Osteocyte (in vitro differentiated cells): ENCODE data around the gene KRTAP17-1. TPM values are rescaled to one million over a fixed set of nuclear protein-coding genes. Genes with fewer than 3 reads are reported as not detected.
A peak's percentile ranks its signal among the peaks of the same experiment; 100 is the strongest.

Experiments
- DNase-seq: peaks from one replicate; pipeline ENCODE4 v3.0.0; 2021; ENCODE audit warnings: mixed read lengths; ENCODE audit not compliant: unreplicated experiment; ENCODE audit errors: extremely low spot score
- H3K27ac Mint-ChIP-seq: one replicate; pipeline ENCODE4 v1.8.0; 2021; ENCODE audit warnings: mild to moderate bottlenecking, mixed read lengths; ENCODE audit not compliant: unreplicated experiment
- H3K27me3 Mint-ChIP-seq: one replicate; pipeline ENCODE4 v1.8.0; 2021; ENCODE audit warnings: mixed read lengths; ENCODE audit not compliant: unreplicated experiment
- H3K36me3 Mint-ChIP-seq: one replicate; pipeline ENCODE4 v1.8.0; 2021; ENCODE audit warnings: mixed read lengths; ENCODE audit not compliant: unreplicated experiment
- H3K4me1 Mint-ChIP-seq: one replicate; pipeline ENCODE4 v1.8.0; 2021; ENCODE audit warnings: mixed read lengths; ENCODE audit not compliant: unreplicated experiment
- H3K4me3 Mint-ChIP-seq: one replicate; pipeline ENCODE4 v1.8.0; 2021; ENCODE audit warnings: mild to moderate bottlenecking, moderate library complexity, mixed read lengths; ENCODE audit not compliant: unreplicated experiment
- H3K9me3 Mint-ChIP-seq: one replicate; pipeline ENCODE4 v1.8.0; 2021; ENCODE audit warnings: mixed read lengths; ENCODE audit not compliant: unreplicated experiment
- total RNA-seq: library from RNA; stranded (reverse); gene quantifications from 2 replicates; pipeline ENCODE4 v1.2.1, GENCODE V29; 2021
- TF ChIP-seq, protein P1 (sequence below): fragments of 200-600 bp; sonication (generic); IDR thresholded peaks from 2 replicates; pipeline ENCODE4 v1.5.0; 2021; ENCODE audit warnings: antibody characterized with exemption, mild to moderate bottlenecking, moderate library complexity

Gene KRTAP17-1
- total RNA-seq, 1 donor from 2014 or later: not detected

DNA sequence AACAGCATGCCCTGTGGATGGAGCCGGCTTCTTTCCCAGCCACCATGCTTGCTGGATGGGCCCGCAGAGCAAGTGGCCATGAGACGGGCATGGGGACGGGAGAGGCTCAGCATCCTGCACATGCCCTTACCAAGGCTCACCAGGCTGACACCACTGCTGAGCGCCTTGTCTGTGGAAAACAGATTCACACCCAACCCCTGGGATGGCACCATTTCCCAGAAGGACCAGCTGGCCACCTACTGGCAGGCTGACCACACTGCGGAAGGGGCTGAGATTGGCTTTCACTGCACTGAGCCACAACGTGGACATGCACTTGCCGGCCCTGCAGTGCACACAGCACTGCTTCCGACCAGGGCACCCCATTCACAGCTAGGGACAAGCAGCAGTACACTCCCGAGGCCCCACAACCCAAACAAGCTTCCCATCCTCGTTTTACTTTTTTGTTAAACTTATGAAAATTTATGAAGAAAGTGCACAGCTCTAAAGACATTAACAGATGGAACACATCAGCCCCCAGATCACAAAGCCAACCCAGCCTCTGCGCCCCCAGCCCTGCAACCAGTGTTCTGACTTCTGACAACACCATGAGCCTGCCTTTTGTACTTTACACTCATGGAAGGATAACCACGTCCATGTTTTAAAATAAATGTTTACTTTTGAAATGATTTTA lies 13.9 kb upstream of the KRTAP17-1 start:
- DNase-seq: no peak
- TF ChIP-seq, protein P1, sequence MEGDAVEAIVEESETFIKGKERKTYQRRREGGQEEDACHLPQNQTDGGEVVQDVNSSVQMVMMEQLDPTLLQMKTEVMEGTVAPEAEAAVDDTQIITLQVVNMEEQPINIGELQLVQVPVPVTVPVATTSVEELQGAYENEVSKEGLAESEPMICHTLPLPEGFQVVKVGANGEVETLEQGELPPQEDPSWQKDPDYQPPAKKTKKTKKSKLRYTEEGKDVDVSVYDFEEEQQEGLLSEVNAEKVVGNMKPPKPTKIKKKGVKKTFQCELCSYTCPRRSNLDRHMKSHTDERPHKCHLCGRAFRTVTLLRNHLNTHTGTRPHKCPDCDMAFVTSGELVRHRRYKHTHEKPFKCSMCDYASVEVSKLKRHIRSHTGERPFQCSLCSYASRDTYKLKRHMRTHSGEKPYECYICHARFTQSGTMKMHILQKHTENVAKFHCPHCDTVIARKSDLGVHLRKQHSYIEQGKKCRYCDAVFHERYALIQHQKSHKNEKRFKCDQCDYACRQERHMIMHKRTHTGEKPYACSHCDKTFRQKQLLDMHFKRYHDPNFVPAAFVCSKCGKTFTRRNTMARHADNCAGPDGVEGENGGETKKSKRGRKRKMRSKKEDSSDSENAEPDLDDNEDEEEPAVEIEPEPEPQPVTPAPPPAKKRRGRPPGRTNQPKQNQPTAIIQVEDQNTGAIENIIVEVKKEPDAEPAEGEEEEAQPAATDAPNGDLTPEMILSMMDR: peak; percentile 79
- Mint-ChIP-seq H3K4me3 (no peak overlapping the region), H3K27ac (no peak overlapping the region), H3K4me1 (peaks cover 3% of the 10 kb centered on the region), H3K9me3 (no peaks in the 10 kb centered on the region), H3K27me3 (no peaks in the 10 kb centered on the region), H3K36me3 (no peaks in the 10 kb centered on the region)

DNA sequence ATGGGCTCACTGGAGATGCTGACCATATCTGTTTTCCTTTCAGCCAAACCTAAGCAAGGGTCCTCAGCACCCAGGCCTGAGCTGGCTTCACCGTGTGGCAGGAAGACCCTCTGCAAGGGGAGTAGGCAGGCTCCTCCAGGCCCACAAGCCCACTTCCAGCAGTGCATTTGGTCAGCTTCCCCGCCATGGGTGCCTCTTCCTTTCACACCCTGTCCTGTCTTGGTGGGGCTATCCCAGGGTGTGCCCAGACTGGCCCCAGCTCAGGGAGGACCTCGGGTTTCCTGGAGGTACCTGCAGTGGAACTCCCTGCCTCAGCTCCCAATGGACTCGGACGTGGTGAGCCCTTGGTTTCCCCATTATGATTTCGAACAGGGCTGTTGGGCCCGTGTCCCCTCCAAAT lies 12.7 kb upstream of the KRTAP17-1 start:
- DNase-seq: no peak
- TF ChIP-seq, protein P1: no peak
- no peaks in the 10 kb centered on the region for H3K36me3 Mint-ChIP-seq
- no peak overlapping the region for H3K27ac Mint-ChIP-seq
- H3K9me3 Mint-ChIP-seq: no peaks in the 10 kb centered on the region
- peaks cover 3% of the 10 kb centered on the region for H3K4me1 Mint-ChIP-seq
- H3K4me3 Mint-ChIP-seq: no peak overlapping the region
- no peaks in the 10 kb centered on the region for H3K27me3 Mint-ChIP-seq

DNA sequence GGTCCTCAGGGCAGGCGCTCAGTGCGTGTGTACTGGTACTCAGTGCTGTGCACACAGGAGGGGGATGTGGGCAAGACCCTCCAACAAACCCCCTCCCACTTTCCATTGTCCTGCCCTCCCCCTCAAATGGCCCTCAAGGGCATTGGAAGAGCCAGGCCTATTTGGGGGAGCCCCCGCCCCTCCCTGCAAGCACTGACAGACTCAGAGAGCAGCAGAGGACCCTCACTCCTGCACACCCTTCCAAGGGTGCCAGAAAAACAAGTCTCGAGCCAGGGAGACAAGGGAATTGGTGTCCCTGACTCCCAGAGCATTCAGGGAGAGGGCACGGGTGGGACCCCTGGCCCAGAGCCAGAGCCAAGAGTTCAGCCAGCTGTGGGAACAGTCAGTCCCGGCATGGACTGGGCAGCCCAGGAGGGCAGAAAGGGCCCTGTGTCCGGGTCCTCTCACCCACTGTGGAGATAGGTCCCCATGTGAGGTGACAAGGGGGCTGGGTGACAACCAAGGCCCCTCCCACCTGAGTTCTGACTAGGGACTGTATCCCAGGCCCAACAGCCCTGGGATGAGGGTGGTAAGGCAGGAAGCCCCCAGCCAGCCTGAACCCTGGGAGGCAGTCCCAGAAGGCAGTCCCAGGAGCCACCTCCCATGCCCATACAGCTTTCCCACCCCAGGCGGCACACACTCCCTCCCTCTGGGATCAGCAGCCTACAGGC lies 12.1 kb upstream of the KRTAP17-1 start:
- Mint-ChIP-seq H3K27me3 (no peaks in the 10 kb centered on the region), H3K4me1 (peaks cover 3% of the 10 kb centered on the region), H3K36me3 (no peaks in the 10 kb centered on the region), H3K4me3 (no peak overlapping the region), H3K27ac (no peak overlapping the region), H3K9me3 (no peaks in the 10 kb centered on the region)
- no peak for DNase-seq
- TF ChIP-seq, protein P1: no peak

DNA sequence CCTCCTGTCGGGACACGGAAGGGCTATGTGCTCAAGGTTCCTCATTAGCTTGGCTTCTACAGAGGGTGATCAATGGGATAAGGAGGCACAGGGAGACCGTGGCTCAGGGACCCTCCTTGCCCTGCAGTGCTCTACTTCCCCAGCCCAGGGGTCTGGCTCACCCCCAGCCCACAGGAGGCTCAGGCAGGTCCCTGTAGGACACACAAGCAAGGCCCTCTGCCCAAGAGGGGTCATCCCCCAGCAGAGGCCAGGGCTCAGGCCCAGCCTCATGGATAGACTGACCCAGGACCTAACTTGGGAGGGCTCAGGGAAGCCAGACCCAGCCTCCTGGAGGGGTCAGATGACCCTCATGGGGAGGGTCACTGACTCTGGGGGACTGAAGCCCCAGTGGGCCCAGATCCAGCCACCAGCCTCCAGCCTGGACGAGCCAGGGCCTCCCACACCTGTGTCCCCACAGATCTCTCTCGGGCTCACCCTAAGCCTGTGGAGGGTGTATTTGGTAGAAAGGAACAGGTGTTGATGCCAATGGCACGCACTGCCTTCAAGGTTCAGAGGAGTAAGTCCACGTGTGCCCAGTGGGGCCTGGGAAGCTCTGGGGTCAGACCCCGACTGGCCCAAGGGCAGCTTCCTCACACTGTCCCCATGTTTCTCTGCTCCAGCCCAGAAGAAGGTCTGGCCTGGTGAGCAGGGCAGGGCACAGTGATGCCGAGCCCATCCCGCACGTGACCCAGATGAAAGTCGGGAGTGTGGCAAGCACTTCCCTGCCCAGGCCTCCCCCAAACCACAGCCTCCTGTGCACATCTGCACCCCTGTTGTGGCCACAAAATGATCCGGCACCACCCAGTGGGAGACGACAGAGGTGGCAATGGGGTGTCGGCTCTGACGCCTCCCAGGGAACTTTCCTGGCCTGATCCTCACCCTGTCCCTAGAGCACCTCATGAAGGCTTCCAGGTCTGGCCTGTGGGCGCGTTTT lies 10.9 kb upstream of the KRTAP17-1 start:
- H3K27me3 Mint-ChIP-seq: no peaks in the 10 kb centered on the region
- no peaks in the 10 kb centered on the region for H3K9me3 Mint-ChIP-seq
- no peak overlapping the region for H3K27ac Mint-ChIP-seq
- peak; percentile 66 for DNase-seq
- TF ChIP-seq, protein P1: no peak
- H3K4me1 Mint-ChIP-seq: peaks cover 6% of the 10 kb centered on the region
- no peaks in the 10 kb centered on the region for H3K36me3 Mint-ChIP-seq
- no peak overlapping the region for H3K4me3 Mint-ChIP-seq
